Sigmoid colon (tissue), 7 donors: ENCODE data around the gene BST2. TPM values are rescaled to one million over a fixed set of nuclear protein-coding genes. Genes with fewer than 3 reads are reported as not detected.

Experiments
- DNase-seq: peaks from one replicate; pipeline ENCODE4 v3.0.0-alpha.2; 2019
- H3K27ac ChIP-seq, 4 donors: fragments of 200-600 bp; sonication (generic); one replicate each; pipeline ENCODE4 v1.5.1; 2016 to 2019; ENCODE audit warnings: mild to moderate bottlenecking in 1 of 4
- H3K27me3 ChIP-seq, 3 donors: fragments of 200-600 bp; sonication (generic); one replicate each; pipeline ENCODE4 v1.5.1; 2019; ENCODE audit warnings: mild to moderate bottlenecking in 1 of 3
- H3K36me3 ChIP-seq, 4 donors: fragments of 200-600 bp; sonication (generic); one replicate each; pipeline ENCODE4 v1.5.1; 2016 to 2019
- H3K4me1 ChIP-seq, 4 donors: fragments of 200-600 bp; sonication (generic); one replicate each; pipeline ENCODE4 v1.5.1; 2017 to 2019
- H3K4me3 ChIP-seq, 4 donors: fragments of 200-600 bp; sonication (generic); one replicate each; pipeline ENCODE4 v1.5.1; 2017 to 2019; ENCODE audit warnings: mild to moderate bottlenecking in 2 of 4, moderate library complexity in 1 of 4
- H3K9me3 ChIP-seq, 4 donors: fragments of 200-600 bp in 3 of 4; sonication (generic) in 3 of 4; one replicate each; pipeline versions ENCODE4 v1.5.1 to v1.6.1; 2013 to 2019
- CTCF ChIP-seq, 4 experiments: fragments of 450-650 bp in 3 of 4; fragments of 200-600 bp in 1 of 4; IDR thresholded peaks; one replicate each; pipeline ENCODE4 v1.5.1; 2016 to 2019; ENCODE audit warnings: antibody characterized with exemption in 4 of 4, mild to moderate bottlenecking in 3 of 4, moderate library complexity in 2 of 4
- EP300 ChIP-seq, 4 donors: sonication (generic); formaldehyde crosslinking; IDR thresholded peaks; one replicate each; pipeline ENCODE4 v1.6.1; 2017; ENCODE audit warnings: antibody characterized with exemption in 4 of 4
- POLR2A ChIP-seq, 2 donors: fragments of 450-650 bp; IDR thresholded peaks; one replicate each; pipeline ENCODE4 v1.6.1; 2016; ENCODE audit warnings: antibody characterized with exemption in 2 of 2, mild to moderate bottlenecking in 2 of 2, moderate library complexity in 2 of 2
- POLR2AphosphoS5 ChIP-seq, 4 donors: sonication (generic); formaldehyde crosslinking; IDR thresholded peaks; one replicate each; pipeline ENCODE4 v1.6.1; 2017; ENCODE audit warnings: antibody characterized with exemption in 4 of 4
- WGBS, 2 donors: extraction: QIAGEN DNeasy Blood & Tissue Kit; methylation state at CpG; one replicate each; pipeline ENCODE4 v1.1.7; 2013; 5-methylcytosine and 5-hydroxymethylcytosine counted together
- intact Hi-C: fragments of 100-400 bp; cut with DNase I; formaldehyde crosslinking; loops from one replicate; pipeline ENCODE4 v1.15.1; 2023
- polyA plus RNA-seq, 3 donors: library from polyadenylated mRNA; stranded (reverse); fragments of 200-250 nt; gene quantifications; one replicate each; pipeline ENCODE4 v1.2.3, GENCODE V29; 2013
- total RNA-seq, 4 donors: library from RNA; depleted of rRNA; stranded (reverse); fragments of >200 nt; gene quantifications; one replicate each; pipeline ENCODE4 v1.1.0, GENCODE V29; 2016
- donor health status: healthy with polysubstance abuse.
- donor health status: Bipolar disorder and iron deficiency.
- donor health status: healthy.

Gene BST2
- 100 to 1,000 TPM in 3 of 4 donors, 10 to 100 TPM in 1; 81.0 to 125 (median 111) TPM for total RNA-seq
- 100 to 1,000 TPM in 1 of 3 donors, 10 to 100 TPM in 2; 37.8 to 127 (median 40.7) TPM for polyA plus RNA-seq

- TF ChIP-seq POLR2AphosphoS5 (IDR thresholded peaks at IDR 0.05) (peak in 3 of 4 donors; percentile 34 to 78 (median 57)), POLR2A (IDR thresholded peaks at IDR 0.05) (no peak)
- peaks cover 0 to 50% (median 29%) of the 10 kb centered on the region in 4 donors for H3K4me1 ChIP-seq
- intact Hi-C loops: no loop called here
- H3K9me3 ChIP-seq: no peaks in the 10 kb centered on the region
- H3K27ac ChIP-seq: peak within 1 kb of the TSS; percentile 70 to 84 (median 75)
- H3K27me3 ChIP-seq: no peaks in the 10 kb centered on the region
- WGBS, 2 donors: 43 to 71% methylated on average over 18 of the region's 18 CpGs
- H3K4me3 ChIP-seq: peak within 1 kb of the TSS; percentile 16 to 50 (median 44)
- DNase-seq: peak; percentile 87
- H3K36me3 ChIP-seq: peaks cover 0 to 10% (median 0%) of the 10 kb centered on the region in 4 donors
These were observed at the start of gene BST2 for GRCh38 chr19:17405250-17406045. Gene BST2, minus strand, starts transcription at chr19:17405630. Its CDS starts 55 bp downstream, at chr19:17405575.

GRCh38 chr19:17454576-17455071 lies 49.2 kb upstream of the BST2 start:
- H3K4me1 ChIP-seq: peaks cover 0 to 14% (median 9%) of the 10 kb centered on the region in 4 donors
- H3K27me3 ChIP-seq: peaks cover 25 to 57% (median 50%) of the 10 kb centered on the region in 3 donors
- H3K27ac ChIP-seq: no peak overlapping the region
- intact Hi-C loops: no loop called here
- WGBS, 2 donors: 13 to 22% methylated on average over 13 of the region's 13 CpGs
- H3K4me3 ChIP-seq: no peak overlapping the region
- H3K9me3 ChIP-seq: no peaks in the 10 kb centered on the region
- DNase-seq: no peak
- no peaks in the 10 kb centered on the region for H3K36me3 ChIP-seq
- TF ChIP-seq POLR2AphosphoS5 (IDR thresholded peaks at IDR 0.05) (no peak), CTCF (IDR thresholded peaks at IDR 0.05) (no peak), POLR2A (IDR thresholded peaks at IDR 0.05) (no peak), EP300 (IDR thresholded peaks at IDR 0.05) (no peak)

GRCh38 chr19:17451820-17452219 lies 46.4 kb upstream of the BST2 start:
- no peak overlapping the region for H3K27ac ChIP-seq
- no peak for DNase-seq
- TF ChIP-seq POLR2A (IDR thresholded peaks at IDR 0.05) (no peak), EP300 (IDR thresholded peaks at IDR 0.05) (no peak), CTCF (IDR thresholded peaks at IDR 0.05) (no peak), POLR2AphosphoS5 (IDR thresholded peaks at IDR 0.05) (no peak)
- intact Hi-C loops: loop anchor here (2.0 kb wide), 1 partner anchor 15 kb away; no protein-coding TSS in a partner anchor
- H3K4me3 ChIP-seq: no peak overlapping the region
- H3K4me1 ChIP-seq: peaks cover 0 to 28% (median 17%) of the 10 kb centered on the region in 4 donors
- no peaks in the 10 kb centered on the region for H3K36me3 ChIP-seq
- 76 to 88% methylated on average over 4 of the region's 4 CpGs for WGBS, 2 donors
- peaks cover 25 to 33% (median 31%) of the 10 kb centered on the region in 3 donors for H3K27me3 ChIP-seq
- no peaks in the 10 kb centered on the region for H3K9me3 ChIP-seq

- intact Hi-C loops: no loop called here
- Histone ChIP-seq H3K4me1 (peaks cover 0 to 21% (median 12%) of the 10 kb centered on the region in 4 donors), H3K27ac (no peak overlapping the region), H3K27me3 (peaks cover 16 to 20% (median 17%) of the 10 kb centered on the region in 3 donors), H3K9me3 (no peaks in the 10 kb centered on the region), H3K4me3 (no peak overlapping the region), H3K36me3 (no peaks in the 10 kb centered on the region)
- no peak for TF ChIP-seq POLR2A (IDR thresholded peaks at IDR 0.05)
- TF ChIP-seq POLR2AphosphoS5 (IDR thresholded peaks at IDR 0.05): no peak
- TF ChIP-seq CTCF (IDR thresholded peaks at IDR 0.05): no peak
- no peak for TF ChIP-seq EP300 (IDR thresholded peaks at IDR 0.05)
- DNase-seq: no peak
- WGBS, 2 donors: 26 to 43% methylated on average over 8 of the region's 8 CpGs
These were observed 45.0 kb upstream of the BST2 start for GRCh38 chr19:17450264-17451075.
